ENCODE results near the gene TRMT11. TPM values are rescaled to one million over a fixed set of nuclear protein-coding genes. Genes with fewer than 3 reads are reported as not detected.

The TRMT11 gene
- total RNA-seq, 1 donor from 2014 or later = 19.7 TPM

GRCh38 chr6:125957391-125957693, 29.0 kb upstream of the TRMT11 start:
- no peak for DNase-seq (ENCODE audit: low read depth)
- peak overlapping the region; percentile 92 for H3K4me3 ChIP-seq (ENCODE audit: low read depth, low read length)
- TF ChIP-seq CTCF (conservative IDR thresholded peaks at IDR 0.05; ENCODE audit: low read depth, low read length) = no peak

- H3K4me3 ChIP-seq (ENCODE audit: low read depth, low read length) = peak overlapping the region; percentile 92
- no peak for TF ChIP-seq CTCF (conservative IDR thresholded peaks at IDR 0.05; ENCODE audit: low read depth, low read length)
- peak; percentile 18 for DNase-seq (ENCODE audit: low read depth)
Observed at GRCh38 chr6:125957845-125958244, 28.5 kb upstream of the TRMT11 start.

GRCh38 chr6:125959041-125959440, 27.3 kb upstream of the TRMT11 start:
- no peak overlapping the region for H3K4me3 ChIP-seq (ENCODE audit: low read depth, low read length)
- TF ChIP-seq CTCF (conservative IDR thresholded peaks at IDR 0.05; ENCODE audit: low read depth, low read length) = no peak
- no peak for DNase-seq (ENCODE audit: low read depth)

GRCh38 chr6:125961117-125961516, 25.2 kb upstream of the TRMT11 start:
- H3K4me3 ChIP-seq (ENCODE audit: low read depth, low read length) = no peak overlapping the region
- DNase-seq (ENCODE audit: low read depth) = no peak
- TF ChIP-seq CTCF (conservative IDR thresholded peaks at IDR 0.05; ENCODE audit: low read depth, low read length) = no peak

GRCh38 chr6:125962900-125963497, 23.3 kb upstream of the TRMT11 start:
- DNase-seq (ENCODE audit: low read depth) = no peak
- H3K4me3 ChIP-seq (ENCODE audit: low read depth, low read length) = no peak overlapping the region
- no peak for TF ChIP-seq CTCF (conservative IDR thresholded peaks at IDR 0.05; ENCODE audit: low read depth, low read length)

- TF ChIP-seq CTCF (conservative IDR thresholded peaks at IDR 0.05; ENCODE audit: low read depth, low read length) = no peak
Observed at GRCh38 chr6:125963817-125964216, 22.5 kb upstream of the TRMT11 start.

GRCh38 chr6:125966569-125966968, 19.8 kb upstream of the TRMT11 start:
- no peak for TF ChIP-seq CTCF (conservative IDR thresholded peaks at IDR 0.05; ENCODE audit: low read depth, low read length)
- no peak for DNase-seq (ENCODE audit: low read depth)

More at GRCh38 chr6:125963817-125964216, 22.5 kb upstream of the TRMT11 start:
- no peak for DNase-seq (ENCODE audit: low read depth)
- H3K4me3 ChIP-seq (ENCODE audit: low read depth, low read length) = no peak overlapping the region

More at GRCh38 chr6:125966569-125966968, 19.8 kb upstream of the TRMT11 start:
- H3K4me3 ChIP-seq (ENCODE audit: low read depth, low read length) = no peak overlapping the region

All from epithelial cell of proximal tubule (primary cell).